OCI-LY1 (cell line): ENCODE results near the gene WDR59.
A peak's percentile ranks its signal among the peaks of the same experiment; 100 is the strongest.

ENCODE experiments used
- H2AFZ ChIP-seq: fragments of 200-600 bp; sonication (generic), shearing (Covaris generic); 2 replicates; pipeline ENCODE4 v1.6.0; 2014; ENCODE audit warnings: antibody characterized with exemption, mild to moderate bottlenecking, low read length
- H3F3A ChIP-seq: fragments of 200-600 bp; sonication (generic), shearing (Covaris generic); 2 replicates; pipeline ENCODE4 v1.6.0; 2014; ENCODE audit warnings: mild to moderate bottlenecking, antibody characterized with exemption, low read length, moderate library complexity; ENCODE audit not compliant: insufficient read depth
- H3K27ac ChIP-seq: fragments of 200-600 bp; sonication (generic); 2 replicates; pipeline ENCODE4 v1.5.1; 2014; ENCODE audit warnings: low read length, mixed run types, mild to moderate bottlenecking, low read depth; ENCODE audit not compliant: poor library complexity, severe bottlenecking
- H3K27me3 ChIP-seq: fragments of 200-600 bp; sonication (generic); 2 replicates; pipeline ENCODE4 v1.6.0; 2014; ENCODE audit warnings: antibody characterized with exemption, mild to moderate bottlenecking, low read length, moderate library complexity; ENCODE audit not compliant: insufficient read depth
- H3K36me3 ChIP-seq: fragments of 200-600 bp; sonication (generic); 2 replicates; pipeline ENCODE4 v1.6.1; 2014; ENCODE audit warnings: mild to moderate bottlenecking, antibody characterized with exemption, low read length, moderate library complexity, mixed read lengths; ENCODE audit not compliant: insufficient read depth
- H3K4me1 ChIP-seq: fragments of 200-600 bp; sonication (generic); 2 replicates; pipeline ENCODE4 v1.5.1; 2014; ENCODE audit warnings: mild to moderate bottlenecking, low read length, moderate library complexity; ENCODE audit not compliant: insufficient read depth, severe bottlenecking
- H3K4me2 ChIP-seq: fragments of 200-600 bp; sonication (generic), shearing (Covaris generic); 2 replicates; pipeline ENCODE4 v1.6.1; 2014; ENCODE audit warnings: low read length
- H3K4me3 ChIP-seq: fragments of 200-600 bp; sonication (generic); 2 replicates; pipeline ENCODE4 v1.5.1; 2014; ENCODE audit warnings: low read length, low read depth, mild to moderate bottlenecking, mixed read lengths; ENCODE audit not compliant: poor library complexity, severe bottlenecking
- H3K79me2 ChIP-seq: fragments of 200-600 bp; shearing (Covaris generic); 2 replicates; pipeline ENCODE4 v1.6.1; 2016; ENCODE audit warnings: mixed run types, low read length, mixed read lengths; ENCODE audit not compliant: insufficient read depth
- H3K9ac ChIP-seq: fragments of 200-600 bp; sonication (generic), shearing (Covaris generic); 2 replicates; pipeline ENCODE4 v1.6.1; 2014; ENCODE audit warnings: mild to moderate bottlenecking, low read length, mixed read lengths
- H3K9me2 ChIP-seq: fragments of 200-600 bp; sonication (generic), shearing (Covaris generic); 2 replicates; pipeline ENCODE4 v1.6.1; 2014; ENCODE audit warnings: low read depth, mild to moderate bottlenecking, low read length, mixed read lengths
- H3K9me3 ChIP-seq: fragments of 200-600 bp; shearing (Covaris generic); 2 replicates; pipeline ENCODE4 v1.6.1; 2014; ENCODE audit warnings: low read length, mixed read lengths
- H4K20me1 ChIP-seq: fragments of 200-600 bp; sonication (generic), shearing (Covaris generic); 2 replicates; pipeline ENCODE4 v1.6.0; 2016; ENCODE audit warnings: mild to moderate bottlenecking, low read length; ENCODE audit not compliant: insufficient read depth
- CTCF ChIP-seq: fragments of 200-600 bp; sonication (generic), shearing (Covaris generic); IDR thresholded peaks from 2 replicates; pipeline ENCODE4 v1.5.1; 2017; ENCODE audit warnings: mild to moderate bottlenecking, antibody characterized with exemption, low read length, moderate library complexity, mixed read lengths
- EZH2 ChIP-seq: fragments of 200-600 bp; sonication (generic), shearing (Covaris generic); IDR thresholded peaks from 2 replicates; pipeline ENCODE4 v1.8.0; 2017; ENCODE audit warnings: borderline replicate concordance, mixed run types, mild to moderate bottlenecking, antibody characterized with exemption, low read length, moderate library complexity, mixed read lengths

WDR59 gene

GRCh38 chr16:75002474-75002873, 17.6 kb upstream of the WDR59 start:
- no peaks in the 10 kb centered on the region for H3K79me2 ChIP-seq
- H3K27me3 ChIP-seq = peaks cover 10% of the 10 kb centered on the region; the same call in 1 of the 2 replicates
- H3K27ac ChIP-seq = no peak overlapping the region
- peaks cover 7% of the 10 kb centered on the region for H3K4me1 ChIP-seq
- no peak for TF ChIP-seq CTCF
- TF ChIP-seq EZH2 = no peak
- H3F3A ChIP-seq = no peaks in the 10 kb centered on the region
- H3K9me2 ChIP-seq = no peaks in the 10 kb centered on the region
- H3K4me3 ChIP-seq = no peak overlapping the region
- H4K20me1 ChIP-seq = no peaks in the 10 kb centered on the region
- no peaks in the 10 kb centered on the region for H3K9me3 ChIP-seq
- no peaks in the 10 kb centered on the region for H3K36me3 ChIP-seq
- H2AFZ ChIP-seq = no peak overlapping the region
- no peak overlapping the region for H3K9ac ChIP-seq
- no peak overlapping the region for H3K4me2 ChIP-seq

- Histone ChIP-seq H3K9ac (no peak overlapping the region), H3K27me3 (peaks cover 10% of the 10 kb centered on the region; the same call in 1 of the 2 replicates), H3K36me3 (no peaks in the 10 kb centered on the region), H3K27ac (no peak overlapping the region), H3K9me2 (no peaks in the 10 kb centered on the region), H3K4me2 (peak overlapping the region; percentile 84; the same call in 1 of the 2 replicates), H4K20me1 (no peaks in the 10 kb centered on the region), H3F3A (no peaks in the 10 kb centered on the region), H2AFZ (no peak overlapping the region), H3K9me3 (no peaks in the 10 kb centered on the region), H3K79me2 (no peaks in the 10 kb centered on the region), H3K4me3 (no peak overlapping the region), H3K4me1 (peaks cover 7% of the 10 kb centered on the region)
- TF ChIP-seq EZH2 (no peak), CTCF (no peak)
Measured at GRCh38 chr16:75000481-75001081, 15.7 kb upstream of the WDR59 start.

GRCh38 chr16:74999609-75000480, 14.9 kb upstream of the WDR59 start:
- peaks cover 10% of the 10 kb centered on the region; the same call in 1 of the 2 replicates for H3K27me3 ChIP-seq
- H3K4me2 ChIP-seq = peak overlapping the region; percentile 84
- no peaks in the 10 kb centered on the region for H3K36me3 ChIP-seq
- TF ChIP-seq EZH2 (no peak), CTCF (no peak)
- peak overlapping the region; percentile 69 for H3K4me3 ChIP-seq
- peaks cover 7% of the 10 kb centered on the region for H3K4me1 ChIP-seq
- H3K79me2 ChIP-seq = no peaks in the 10 kb centered on the region
- no peaks in the 10 kb centered on the region for H4K20me1 ChIP-seq
- no peaks in the 10 kb centered on the region for H3K9me2 ChIP-seq
- peak overlapping the region; percentile 60; the same call in 1 of the 2 replicates for H3K9ac ChIP-seq
- H3F3A ChIP-seq = no peaks in the 10 kb centered on the region
- H3K27ac ChIP-seq = no peak overlapping the region
- no peaks in the 10 kb centered on the region for H3K9me3 ChIP-seq
- no peak overlapping the region for H2AFZ ChIP-seq
